Caco-2 (cell line): ENCODE results near the gene TAL2. TPM values are rescaled to one million over a fixed set of nuclear protein-coding genes. Genes with fewer than 3 reads are reported as not detected.

ENCODE experiments used
- Bru-seq: library from RNA; stranded (reverse); fragments of 400-500 nt; gene quantifications from one replicate; lab custom pipeline; 2021; lab: Mats Ljungman, UMichigan
- BruChase-seq, 2 experiments: library from RNA; stranded (reverse); fragments of 400-500 nt; gene quantifications; one replicate each; lab custom pipeline; 2021; lab: Mats Ljungman, UMichigan
- BruUV-seq: library from RNA; stranded (reverse); fragments of 400-500 nt; replicated peaks from 2 replicates; lab custom pipeline; 2021; lab: Mats Ljungman, UMichigan
- CTCF ChIA-PET: fragments of 300-600 bp; sonication (Branson Sonifier 250); formaldehyde crosslinking; loops from one replicate; lab custom pipeline; 2022; ENCODE audit warnings: antibody characterized with exemption; lab: Charles Lee
- POLR2A ChIA-PET: fragments of 300-600 bp; sonication (Branson Sonifier 250); formaldehyde crosslinking; loops from one replicate; lab custom pipeline; 2022; ENCODE audit warnings: antibody characterized with exemption; lab: Charles Lee
- DNase-seq, 2 experiments: peaks; one replicate each; pipeline versions ENCODE4 v3.0.0 to v3.0.0-alpha.2; 2020 to 2022
- H3K27me3 ChIP-seq: replicated peaks from 2 replicates; pipeline ENCODE4 v1.6.0; 2011; ENCODE audit warnings: low read length; ENCODE audit not compliant: control insufficient read depth, insufficient read depth
- H3K36me3 ChIP-seq: 2 replicates; pipeline ENCODE4 v1.5.1; 2011; ENCODE audit warnings: low read length; ENCODE audit not compliant: control insufficient read depth, insufficient read depth
- H3K4me1 ChIP-seq: fragments of 250-450 bp; sonication (Bioruptor Pico); 2 replicates; pipeline ENCODE4 v1.5.1; 2020; ENCODE audit warnings: mild to moderate bottlenecking
- H3K4me3 ChIP-seq: 2 replicates; pipeline ENCODE4 v1.5.1; 2011; ENCODE audit warnings: low read depth, mild to moderate bottlenecking, control low read depth, low read length
- H3K9me3 ChIP-seq: fragments of 250-450 bp; sonication (Bioruptor Pico); 2 replicates; pipeline ENCODE4 v1.5.1; 2020; ENCODE audit warnings: mild to moderate bottlenecking, moderate library complexity
- H3K27ac Mint-ChIP-seq: one replicate; pipeline ENCODE4 v1.8.0; 2022; ENCODE audit warnings: mixed read lengths; ENCODE audit not compliant: unreplicated experiment
- H3K27me3 Mint-ChIP-seq: one replicate; pipeline ENCODE4 v1.8.0; 2022; ENCODE audit warnings: mixed read lengths; ENCODE audit not compliant: insufficient read depth, unreplicated experiment
- H3K36me3 Mint-ChIP-seq: one replicate; pipeline ENCODE4 v1.8.0; 2022; ENCODE audit warnings: mild to moderate bottlenecking, mixed read lengths; ENCODE audit not compliant: insufficient read depth, unreplicated experiment
- H3K4me1 Mint-ChIP-seq: one replicate; pipeline ENCODE4 v1.8.0; 2022; ENCODE audit warnings: low read depth, mixed read lengths; ENCODE audit not compliant: unreplicated experiment
- H3K4me3 Mint-ChIP-seq: one replicate; pipeline ENCODE4 v1.8.0; 2022; ENCODE audit warnings: mild to moderate bottlenecking, moderate library complexity, mixed read lengths; ENCODE audit not compliant: unreplicated experiment
- H3K9me3 Mint-ChIP-seq: one replicate; pipeline ENCODE4 v1.8.0; 2022; ENCODE audit warnings: mixed read lengths; ENCODE audit not compliant: unreplicated experiment
- CTCF ChIP-seq, 2 experiments: fragments of 200-600 bp in 1 of 2; IDR thresholded peaks; 1 replicate in 1 of 2; 2 replicates in 1 of 2; pipeline versions ENCODE4 v1.5.1 to v1.8.0; 2011 to 2022; ENCODE audit warnings: antibody characterized with exemption in 1 of 2, control low read depth in 1 of 2, inconsistent platforms in 1 of 2, low read depth in 1 of 2, low read length in 1 of 2, mild to moderate bottlenecking in 1 of 2, moderate library complexity in 1 of 2; ENCODE audit not compliant: insufficient read depth in 1 of 2, severe bottlenecking in 1 of 2, unreplicated experiment in 1 of 2
- intact Hi-C: fragments of 100-400 bp; cut with micrococcal nuclease; formaldehyde crosslinking; loops from one replicate; pipeline ENCODE4 v1.10.0; 2022; ENCODE audit not compliant: unreplicated experiment
- long read RNA-seq: library from polyadenylated mRNA; stranded (forward); transcript quantifications from one replicate; pipeline ENCODE4 v2.0.0, GENCODE V29; 2022
- total RNA-seq: library from RNA; stranded (reverse); gene quantifications from 2 replicates; pipeline ENCODE4 v1.2.3, GENCODE V29; 2022

The TAL2 gene
- total RNA-seq = 1.00 and 1.4 TPM in 2 replicates
- percentile 52 among the genes with signal in this experiment for Bru-seq, nascent RNA
- BruChase-seq, experiment 1, labeled RNA remaining after a 2-hour chase = percentile 71 among the genes with signal in this experiment
- percentile 58 among the genes with signal in this experiment for BruChase-seq, experiment 2, labeled RNA remaining after a 6-hour chase
- long read RNA-seq = 0 reads

DNA sequence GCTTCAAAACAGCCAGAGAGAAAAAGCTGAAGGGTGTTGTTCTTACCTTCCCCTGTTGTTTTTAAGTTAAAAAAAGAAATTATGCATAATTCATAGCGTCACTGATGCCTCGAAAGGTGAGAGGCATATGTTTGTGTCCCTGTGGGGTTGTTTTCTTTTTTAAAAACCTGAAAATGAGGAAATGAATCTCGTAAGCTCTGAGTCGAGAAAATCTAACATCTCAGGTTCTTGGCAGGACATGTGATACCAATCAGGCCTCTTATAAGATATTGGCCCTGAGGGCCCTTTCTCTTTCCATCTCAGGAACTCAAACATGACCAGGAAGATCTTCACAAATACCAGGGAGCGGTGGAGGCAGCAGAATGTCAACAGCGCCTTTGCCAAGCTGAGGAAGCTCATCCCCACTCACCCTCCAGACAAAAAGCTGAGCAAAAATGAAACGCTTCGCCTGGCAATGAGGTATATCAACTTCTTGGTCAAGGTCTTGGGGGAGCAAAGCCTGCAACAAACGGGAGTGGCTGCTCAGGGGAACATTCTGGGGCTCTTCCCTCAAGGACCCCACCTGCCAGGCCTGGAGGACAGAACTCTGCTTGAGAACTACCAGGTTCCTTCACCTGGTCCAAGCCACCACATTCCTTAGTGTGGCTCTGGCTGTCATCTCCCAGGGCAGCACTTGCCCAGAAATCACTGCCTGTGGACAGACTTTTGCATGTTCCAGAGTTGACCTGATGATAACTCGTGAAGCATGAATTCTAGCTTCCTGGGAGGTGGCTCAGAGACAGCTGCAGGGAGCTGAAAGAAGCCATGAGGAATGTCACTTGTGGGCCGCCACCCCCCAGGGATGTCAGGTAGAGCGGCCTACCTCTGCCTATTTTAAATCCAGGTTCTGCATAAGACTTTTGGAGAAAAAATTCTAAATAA is at the start of gene TAL2:
TSS of gene TAL2 (plus strand) at position 274 of the 921 bp plus-strand sequence. CDS start at position 314, 40 bp downstream.
- intact Hi-C loops = no loop called here
- Histone ChIP-seq H3K9me3 (no peaks in the 10 kb centered on the region), H3K27me3 (no peaks in the 10 kb centered on the region), H3K4me1 (peaks cover 2% of the 10 kb centered on the region; the same call in 1 of the 2 replicates), H3K4me3 (no peak within 1 kb of the TSS), H3K36me3 (no peaks in the 10 kb centered on the region)
- H3K27ac Mint-ChIP-seq = no peak within 1 kb of the TSS
- CTCF ChIA-PET = no interaction called here
- no peaks in the 10 kb centered on the region for H3K9me3 Mint-ChIP-seq
- no peaks in the 10 kb centered on the region for H3K36me3 Mint-ChIP-seq
- DNase-seq = no peak
- POLR2A ChIA-PET = no interaction called here
- no peak for TF ChIP-seq CTCF (IDR thresholded peaks at IDR 0.05; ENCODE audit: insufficient read depth in 1 of 2, low read depth in 1 of 2, low read length in 1 of 2, severe bottlenecking in 1 of 2, unreplicated experiment in 1 of 2)
- H3K27me3 Mint-ChIP-seq = no peaks in the 10 kb centered on the region
- no TSS peak for BruUV-seq
- H3K4me3 Mint-ChIP-seq = no peak within 1 kb of the TSS
- peaks cover 24% of the 10 kb centered on the region for H3K4me1 Mint-ChIP-seq

- Mint-ChIP-seq H3K4me3 (no peak overlapping the region), H3K27me3 (no peaks in the 10 kb centered on the region), H3K27ac (no peak overlapping the region), H3K36me3 (no peaks in the 10 kb centered on the region), H3K9me3 (no peaks in the 10 kb centered on the region), H3K4me1 (no peaks in the 10 kb centered on the region)
- DNase-seq = no peak
- Histone ChIP-seq H3K4me3 (no peak overlapping the region), H3K27me3 (no peaks in the 10 kb centered on the region), H3K9me3 (no peaks in the 10 kb centered on the region), H3K36me3 (no peaks in the 10 kb centered on the region), H3K4me1 (no peaks in the 10 kb centered on the region)
- CTCF ChIA-PET = no interaction called here
- no peak for TF ChIP-seq CTCF (IDR thresholded peaks at IDR 0.05; ENCODE audit: insufficient read depth in 1 of 2, low read depth in 1 of 2, low read length in 1 of 2, severe bottlenecking in 1 of 2, unreplicated experiment in 1 of 2)
- no TSS peak for BruUV-seq
- intact Hi-C loops = no loop called here
- POLR2A ChIA-PET = no interaction called here
Observed at GRCh38 chr9:105621001-105621400, 41.3 kb upstream of the TAL2 start.

DNA sequence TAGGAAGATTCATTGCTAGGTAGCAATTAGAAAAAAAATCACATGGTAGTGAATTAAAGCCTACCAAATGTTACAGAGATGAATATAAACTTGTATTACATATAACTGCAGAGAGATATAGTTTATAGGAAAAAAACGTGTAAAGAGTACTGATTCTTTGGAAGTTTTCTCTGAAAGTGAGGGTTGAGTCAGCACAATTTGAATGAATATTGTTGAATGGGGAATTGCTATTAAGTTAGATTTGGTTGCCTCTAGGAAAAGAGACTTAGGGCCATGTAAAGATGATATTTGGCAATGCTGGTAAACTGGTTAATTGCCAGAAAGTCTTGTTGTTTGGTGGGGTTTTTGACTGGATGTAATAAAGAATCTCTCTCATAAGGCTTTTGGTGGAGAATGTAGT is 37.2 kb upstream of the TAL2 start:
- Mint-ChIP-seq H3K4me3 (no peak overlapping the region), H3K4me1 (no peaks in the 10 kb centered on the region), H3K36me3 (no peaks in the 10 kb centered on the region), H3K9me3 (no peaks in the 10 kb centered on the region), H3K27ac (no peak overlapping the region), H3K27me3 (no peaks in the 10 kb centered on the region)
- TF ChIP-seq CTCF (IDR thresholded peaks at IDR 0.05; ENCODE audit: insufficient read depth in 1 of 2, low read depth in 1 of 2, low read length in 1 of 2, severe bottlenecking in 1 of 2, unreplicated experiment in 1 of 2) = no peak
- Histone ChIP-seq H3K36me3 (no peaks in the 10 kb centered on the region), H3K4me3 (no peak overlapping the region), H3K9me3 (no peaks in the 10 kb centered on the region), H3K4me1 (no peaks in the 10 kb centered on the region), H3K27me3 (no peaks in the 10 kb centered on the region)
- ChIA-PET CTCF (no interaction called here), POLR2A (no interaction called here)
- BruUV-seq = no TSS peak
- no peak for DNase-seq
- intact Hi-C loops = no loop called here
